Midbrain (tissue), 1 donor: ENCODE results near the gene TMOD3.
"Not testable (repeated sequence)": the region's sequence is repeated elsewhere in the genome, so short reads cannot be mapped to it uniquely, and the experiment has no call there.

Experiments
- DNase-seq: peaks from one replicate; lab custom pipeline; 2025; lab: John Stamatoyannopoulos, UW

TMOD3 gene

DNA sequence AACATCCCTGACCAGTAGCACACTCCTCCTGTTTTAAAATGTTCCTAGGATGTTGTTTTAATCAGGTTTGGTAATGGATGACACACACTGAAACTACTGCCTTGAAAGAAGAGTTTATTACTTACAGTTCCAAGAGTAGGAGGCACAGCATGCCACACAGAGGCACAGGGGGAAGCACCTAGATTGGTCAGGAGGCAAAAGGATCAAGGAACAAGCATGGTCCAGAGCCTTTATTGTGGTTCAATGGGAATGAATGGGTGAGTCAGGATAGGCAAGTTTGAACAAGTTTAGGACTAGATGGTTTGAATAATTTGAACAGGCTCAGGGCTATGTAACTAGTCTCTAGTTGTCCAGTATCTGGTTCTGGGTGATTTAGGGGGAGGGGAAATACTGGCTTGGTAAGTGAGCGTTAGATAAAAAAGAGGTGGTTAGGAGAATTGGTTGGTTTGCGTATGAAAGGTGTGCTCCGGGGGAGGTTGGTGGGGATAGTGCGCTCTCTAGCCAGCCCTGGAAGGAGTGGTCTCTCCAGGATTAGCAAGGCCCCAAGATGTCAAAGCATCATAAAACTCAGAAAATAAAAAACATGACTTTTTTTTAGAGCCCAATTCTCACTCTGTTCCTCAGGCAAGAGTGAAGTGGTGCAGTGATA is 35.1 kb downstream of the TMOD3 start:
- no peak for DNase-seq

DNA sequence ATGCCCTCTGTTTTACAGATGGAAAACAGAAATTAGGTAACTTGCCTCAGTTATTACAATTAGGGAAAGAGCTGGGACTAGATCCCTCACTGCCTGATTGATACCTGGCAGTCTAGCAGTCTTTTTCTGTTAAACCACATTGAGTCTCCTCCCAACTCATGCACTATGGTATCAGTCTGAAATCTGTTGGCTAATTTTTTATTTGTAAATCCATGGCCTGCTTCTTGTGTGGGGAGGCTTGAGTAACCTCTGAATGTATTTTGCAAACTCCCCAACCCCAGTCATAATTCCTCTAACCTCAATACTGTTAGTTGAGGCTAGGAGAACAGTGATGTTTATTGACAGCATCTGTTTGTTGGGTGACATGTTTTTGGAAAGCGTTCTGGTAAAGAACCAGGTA is 35.9 kb downstream of the TMOD3 start:
- no peak for DNase-seq

DNA sequence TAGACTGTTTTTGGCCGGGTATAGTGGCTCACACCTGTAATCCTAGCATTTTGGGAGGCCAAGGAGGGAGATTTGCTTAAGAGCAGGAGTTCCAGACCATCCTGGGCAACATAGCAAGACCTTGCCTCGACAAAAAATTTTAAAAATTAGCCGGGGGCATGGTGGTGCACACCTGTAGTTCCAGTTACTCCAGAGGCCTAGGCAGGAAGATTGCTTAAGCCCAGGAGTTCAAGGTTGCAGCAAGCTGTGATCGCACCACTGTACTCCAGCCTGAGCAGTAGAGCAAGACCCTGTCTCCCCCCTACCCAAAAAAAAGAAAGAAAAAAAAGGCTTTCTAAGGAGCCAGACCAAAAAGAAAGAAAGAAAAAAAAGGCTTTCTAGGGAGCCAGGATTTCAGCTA is 36.7 kb downstream of the TMOD3 start:
- no peak for DNase-seq

DNA sequence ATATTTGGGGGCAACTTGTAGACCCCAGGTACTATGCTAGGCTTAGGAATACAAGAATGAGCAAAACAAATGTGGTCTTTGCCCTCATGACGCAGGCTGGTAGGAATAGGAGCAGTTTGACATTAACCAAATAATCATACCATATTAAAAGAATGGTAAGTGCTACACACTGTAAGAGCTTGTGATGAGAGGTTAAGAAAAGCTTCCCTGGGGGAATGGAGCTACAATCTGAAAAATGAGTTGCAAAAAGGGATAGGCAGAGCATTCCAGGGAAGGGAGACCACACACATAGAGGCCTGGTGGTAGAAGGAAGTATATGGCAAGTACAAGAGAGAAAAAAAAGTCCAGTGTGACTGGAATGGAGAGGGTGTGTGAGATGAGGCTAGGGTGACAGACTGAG is 37.3 kb downstream of the TMOD3 start:
- no peak for DNase-seq

DNA sequence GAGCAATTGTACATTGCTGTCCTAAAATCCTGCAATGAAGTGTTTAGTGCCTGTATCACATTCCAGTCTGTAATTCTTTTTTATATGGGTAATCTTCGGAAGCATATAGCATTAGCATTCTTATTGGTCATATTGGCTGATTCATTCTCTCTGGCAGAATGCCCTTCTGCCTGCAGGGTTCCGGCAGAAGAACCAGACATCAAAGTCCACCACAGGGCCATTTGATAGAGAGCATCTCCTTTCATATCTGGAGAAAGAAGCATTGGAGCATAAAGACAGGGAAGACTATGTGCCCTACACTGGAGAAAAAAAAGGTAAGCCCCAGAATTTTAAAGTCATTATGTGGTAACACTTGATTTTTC is 39.6 kb downstream of the TMOD3 start:
- no peak for DNase-seq

DNA sequence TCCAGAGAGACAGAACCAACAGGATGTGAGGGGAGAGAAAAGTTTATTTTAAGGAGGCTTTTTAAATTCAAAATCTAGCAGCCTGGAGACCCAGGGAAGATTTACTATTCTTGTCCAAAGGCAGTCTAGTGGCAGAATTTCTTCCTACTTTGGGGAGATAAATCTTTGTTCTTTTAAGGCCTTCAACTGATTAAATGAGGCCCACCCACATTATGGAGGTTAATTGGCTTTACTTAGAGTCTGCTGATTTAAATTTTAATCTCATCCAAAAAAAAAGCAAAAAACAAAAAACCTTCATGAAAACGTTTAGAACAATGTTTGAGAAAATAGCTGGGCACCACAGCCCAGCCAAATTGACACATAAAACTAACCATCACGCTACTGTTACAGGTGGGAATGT is 41.3 kb downstream of the TMOD3 start:
- DNase-seq, result no peak

DNA sequence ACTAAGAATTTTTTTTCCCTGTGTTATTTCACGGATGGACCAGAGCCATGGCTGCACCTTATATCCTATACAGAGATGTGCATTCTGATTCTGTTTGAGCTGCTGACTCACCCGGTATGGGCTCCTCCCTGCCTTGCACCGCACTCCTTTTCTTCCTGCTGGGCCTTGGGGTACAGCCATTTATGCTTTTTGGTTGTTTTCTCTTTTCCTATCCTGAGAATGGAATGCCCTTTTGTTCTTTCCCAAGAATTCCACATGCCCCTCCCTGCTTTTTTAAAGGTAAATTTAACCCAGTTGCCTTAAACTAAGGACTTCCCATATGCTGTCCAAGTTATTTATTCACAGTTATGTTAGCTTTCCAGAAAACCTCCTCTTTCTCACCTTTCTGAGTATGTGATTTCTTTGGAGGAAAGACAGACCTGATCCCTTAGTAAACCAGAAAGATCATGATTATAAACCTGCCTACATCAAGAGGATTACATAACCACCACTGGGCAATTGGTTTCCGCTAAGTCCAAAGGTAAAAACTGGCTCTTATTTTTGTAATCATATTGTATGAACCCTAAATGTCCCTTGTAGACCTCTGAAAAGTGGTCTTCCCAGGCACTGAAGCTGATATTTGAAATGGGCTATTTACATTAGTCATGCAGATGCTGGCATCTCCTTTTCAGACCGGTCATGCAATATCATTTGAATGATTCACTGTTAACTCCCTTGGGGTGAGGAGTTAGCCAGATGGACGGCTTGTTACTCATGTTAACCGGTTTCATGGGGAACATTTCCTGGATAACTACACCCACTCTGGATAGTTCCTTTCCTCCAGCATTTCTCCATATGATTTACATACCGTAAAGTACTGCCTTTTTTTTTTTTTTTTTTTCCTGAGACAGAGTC is 45.5 kb downstream of the TMOD3 start:
- DNase-seq, result no peak

DNA sequence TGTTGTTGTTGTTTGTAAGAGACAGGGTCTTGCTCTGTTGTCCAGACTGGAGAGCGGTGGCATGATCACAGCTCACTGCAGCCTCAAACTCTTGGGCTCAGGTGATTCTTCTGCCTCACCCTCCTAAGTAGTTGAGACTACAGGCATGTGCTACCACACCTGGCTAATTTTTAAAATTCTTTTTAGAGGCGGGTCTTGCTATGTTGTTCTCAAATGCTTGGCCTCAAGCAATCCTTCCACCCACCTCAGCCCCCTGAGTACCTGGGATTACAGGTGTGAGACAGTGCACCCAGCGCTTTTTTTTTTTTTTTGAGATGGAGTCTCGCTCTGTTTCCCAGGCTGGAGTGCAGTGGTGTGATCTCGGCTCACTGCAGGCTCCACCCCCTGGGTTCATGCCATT is 46.7 kb downstream of the TMOD3 start:
- DNase-seq, result no peak

DNA sequence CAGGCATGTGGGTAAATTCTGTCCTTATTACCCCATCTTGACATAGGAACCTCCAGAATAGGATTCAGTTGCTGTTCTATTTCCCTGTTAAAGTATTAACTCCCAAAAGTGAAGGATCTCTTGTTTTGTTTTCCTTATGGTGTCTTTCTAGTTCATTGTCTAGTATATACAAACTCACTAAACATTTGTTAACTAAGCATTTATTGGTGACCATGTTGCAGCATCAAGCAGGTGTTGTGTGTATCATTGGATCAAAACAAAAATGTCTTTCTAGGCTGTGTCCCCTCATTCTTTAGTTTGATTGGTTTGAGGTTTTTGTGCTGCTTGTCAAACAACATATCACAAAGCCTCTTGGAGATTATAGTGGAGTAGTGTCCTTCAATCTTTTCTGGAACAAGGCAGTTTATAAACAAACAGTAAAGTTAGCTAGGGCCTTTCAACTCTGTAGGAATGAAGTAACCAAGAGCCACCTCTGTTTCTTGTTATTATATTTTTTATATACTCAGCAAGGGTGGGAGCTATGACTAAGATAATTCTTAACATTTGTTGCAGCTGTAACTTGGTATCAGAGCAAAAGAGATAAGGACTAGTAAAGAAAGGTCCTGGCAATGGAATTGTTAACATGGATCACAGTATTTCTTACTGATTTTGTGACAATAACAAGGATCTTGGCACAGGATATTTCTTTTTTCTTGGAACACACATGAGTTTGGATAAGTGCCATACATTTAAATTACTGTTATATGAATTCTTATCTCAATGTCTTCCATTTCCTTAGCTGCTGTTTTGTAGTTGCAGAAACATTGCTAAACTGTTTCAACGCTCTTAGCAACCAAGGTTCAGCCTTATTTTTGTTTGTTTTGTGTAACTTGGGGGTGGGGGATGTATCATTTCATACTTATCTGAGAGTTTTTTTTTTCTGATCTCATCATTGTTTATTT is 49.3 kb downstream of the TMOD3 start:
- DNase-seq, result no peak

DNA sequence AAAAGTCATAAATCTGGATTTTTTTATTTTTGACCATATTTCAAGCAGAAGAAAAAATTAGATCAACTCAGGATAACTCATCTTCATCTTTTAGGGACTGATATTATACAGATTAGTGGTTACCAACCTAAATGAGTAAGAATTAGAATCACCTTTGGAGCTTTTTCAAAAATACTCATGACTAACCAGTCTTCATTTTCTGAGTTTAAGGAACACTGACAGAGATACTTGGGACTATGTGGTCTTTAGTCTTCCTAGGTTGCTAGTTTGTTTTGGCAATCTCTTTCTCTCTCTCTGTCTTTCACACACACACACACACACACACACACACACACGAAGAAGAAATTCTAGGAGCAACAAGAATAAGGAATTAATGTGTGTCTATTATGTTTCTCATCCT is 50.1 kb downstream of the TMOD3 start:
- no peak for DNase-seq

DNA sequence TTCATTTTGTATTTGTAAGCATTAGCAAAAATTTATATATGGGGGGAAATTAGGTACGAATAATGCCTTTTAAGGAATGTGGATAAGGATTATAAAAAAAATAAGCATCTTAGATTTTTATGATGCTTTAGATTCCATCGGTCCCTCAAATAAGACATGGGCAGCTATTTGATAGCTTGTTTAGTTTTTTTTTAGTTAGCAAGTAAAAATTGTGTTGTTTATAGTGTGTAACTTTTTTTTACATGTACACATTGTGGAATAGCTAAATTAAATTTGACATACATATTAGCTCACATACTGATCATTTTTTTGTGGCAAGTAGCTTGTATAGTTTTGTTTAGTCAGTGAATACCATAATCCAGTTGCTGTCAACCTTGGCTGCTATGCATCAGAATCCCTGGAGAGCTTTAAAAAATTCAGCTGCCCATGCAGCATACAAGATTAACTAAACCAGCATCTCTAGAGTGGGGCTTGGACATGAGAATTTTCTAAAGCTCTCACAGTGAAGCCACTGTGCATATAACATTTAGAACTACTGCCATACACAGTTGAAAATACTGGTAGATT is 53.9 kb downstream of the TMOD3 start:
- DNase-seq, result no peak

DNA sequence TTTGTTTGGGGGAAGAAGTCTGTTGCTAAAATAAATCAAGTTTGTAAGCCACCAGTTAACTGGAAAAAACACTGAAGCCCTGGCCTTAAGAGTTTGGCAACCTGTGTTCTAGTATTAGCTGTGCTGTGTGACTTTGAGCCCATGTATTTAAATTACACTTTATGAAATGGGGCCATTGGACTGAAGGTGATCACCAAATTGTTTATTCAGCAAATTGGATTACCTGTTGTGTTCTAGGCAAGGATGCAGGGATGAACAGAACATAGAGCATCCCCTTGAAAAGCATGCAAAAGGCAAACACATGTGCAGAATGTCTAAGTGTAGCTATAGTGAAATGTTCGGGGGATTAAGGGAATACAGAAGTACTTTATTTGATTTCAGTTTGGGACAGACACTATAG is 54.6 kb downstream of the TMOD3 start:
- no peak for DNase-seq

DNA sequence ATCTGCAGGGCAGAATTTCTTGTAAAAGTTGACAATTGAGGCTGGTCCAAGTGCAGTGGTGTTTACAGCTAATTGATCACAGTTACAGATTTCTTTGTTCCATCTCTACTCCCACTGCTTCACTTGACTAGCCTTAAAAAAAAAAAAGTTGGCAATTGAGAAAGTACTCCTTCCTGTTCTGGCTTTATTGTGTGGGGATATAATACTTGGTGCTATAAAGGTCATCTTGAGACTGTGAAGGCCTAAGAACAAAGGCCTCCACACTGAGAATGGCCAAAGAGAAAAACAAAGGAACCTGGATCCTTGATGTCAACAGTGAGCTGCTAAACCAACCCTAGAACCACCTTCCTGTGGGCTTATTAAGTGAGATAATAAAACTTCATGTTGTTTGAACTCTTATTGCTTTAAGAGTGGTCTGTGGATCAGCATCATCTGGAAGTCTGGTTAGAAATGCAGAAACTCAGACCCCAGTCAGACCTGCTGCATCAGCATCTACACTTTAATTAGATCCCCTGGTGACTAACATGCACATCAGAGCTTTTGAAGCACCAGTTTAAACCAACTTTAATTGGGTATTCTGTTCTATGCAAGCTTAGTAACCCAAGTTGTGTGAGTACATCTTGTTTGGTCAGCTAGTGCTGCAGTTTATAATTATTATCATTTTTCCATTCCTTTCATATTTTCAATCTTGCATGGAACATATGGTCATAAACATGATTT is 55.2 kb downstream of the TMOD3 start:
- DNase-seq, result no peak

DNA sequence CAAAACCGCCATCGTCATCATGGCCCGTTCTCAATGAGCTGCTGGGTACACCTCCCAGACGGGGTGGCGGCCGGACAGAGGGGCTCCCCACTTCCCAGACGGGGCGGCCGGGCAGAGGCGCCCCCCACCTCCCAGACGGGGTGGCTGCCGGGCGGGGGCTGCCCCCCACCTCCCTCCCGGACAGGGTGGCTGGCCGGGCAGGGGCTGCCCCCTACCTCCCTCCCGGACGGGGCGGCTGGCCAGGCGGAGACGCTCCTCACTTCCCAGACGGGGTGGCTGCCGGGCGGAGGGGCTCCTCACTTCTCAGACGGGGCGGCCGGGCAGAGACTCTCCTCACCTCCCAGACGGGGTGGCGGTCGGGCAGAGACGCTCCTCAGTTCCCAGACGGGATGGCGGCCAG is 56.3 kb downstream of the TMOD3 start:
- not testable (repeated sequence) for DNase-seq

DNA sequence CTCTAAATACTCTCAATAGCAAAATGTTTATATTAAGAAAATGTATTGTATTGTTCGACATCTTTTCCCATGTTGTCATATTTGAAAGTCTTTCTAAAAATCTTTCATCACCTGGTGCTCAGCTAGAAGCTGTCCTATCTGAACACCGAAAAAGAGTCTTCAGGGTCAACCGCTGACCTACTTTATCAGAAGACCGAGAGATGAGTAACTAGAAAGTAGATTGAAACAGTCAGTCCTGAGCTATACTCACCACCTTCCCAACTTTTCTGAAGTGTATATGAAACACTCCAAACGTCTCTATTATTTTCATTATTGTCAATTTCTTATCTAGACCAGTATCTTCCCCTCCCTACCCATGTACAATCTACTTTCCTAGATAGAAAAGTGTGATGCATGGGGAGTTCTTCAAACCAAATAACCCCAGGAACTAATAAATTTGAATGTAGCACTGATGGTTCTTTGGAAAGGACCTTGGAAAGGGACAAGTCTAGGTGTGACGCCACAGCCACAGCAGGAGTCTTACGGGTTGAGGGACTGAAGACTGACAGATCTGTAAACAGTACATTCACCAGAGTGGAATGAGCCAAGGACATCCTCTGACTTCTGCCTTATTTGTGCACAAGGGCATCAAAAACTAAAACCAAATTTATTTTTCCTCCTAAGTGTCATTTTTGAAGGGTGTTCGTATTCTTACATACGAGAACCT is 58.6 kb downstream of the TMOD3 start:
- DNase-seq, result no peak

DNA sequence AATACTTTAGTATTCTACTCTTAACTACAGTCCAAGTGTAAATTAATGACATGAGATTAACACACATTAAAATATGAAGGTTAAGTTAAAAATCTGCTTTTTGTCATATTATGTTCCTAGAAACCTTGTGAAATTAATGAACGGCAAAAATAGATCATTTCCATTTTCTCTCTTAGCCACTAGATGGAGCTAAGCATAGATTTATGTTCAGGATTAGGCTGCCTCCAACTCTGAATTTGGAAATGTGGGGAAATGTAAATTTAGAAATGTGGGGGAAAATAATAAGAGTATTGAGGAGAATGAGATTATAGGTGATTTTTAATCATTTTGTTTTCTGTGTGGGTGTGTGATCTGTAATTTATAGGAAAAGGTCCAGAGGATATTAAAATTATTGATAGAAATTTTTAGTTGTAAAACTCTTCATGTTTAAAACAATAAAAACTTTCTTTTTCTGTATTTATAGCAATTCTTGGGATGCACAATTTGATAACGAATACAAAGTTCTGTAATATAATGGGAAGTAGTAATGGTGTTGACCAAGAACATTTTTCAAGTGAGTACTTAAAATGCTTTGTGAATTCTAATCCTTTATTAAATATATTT is 59.2 kb downstream of the TMOD3 start:
- peak; percentile 18 for DNase-seq

DNA sequence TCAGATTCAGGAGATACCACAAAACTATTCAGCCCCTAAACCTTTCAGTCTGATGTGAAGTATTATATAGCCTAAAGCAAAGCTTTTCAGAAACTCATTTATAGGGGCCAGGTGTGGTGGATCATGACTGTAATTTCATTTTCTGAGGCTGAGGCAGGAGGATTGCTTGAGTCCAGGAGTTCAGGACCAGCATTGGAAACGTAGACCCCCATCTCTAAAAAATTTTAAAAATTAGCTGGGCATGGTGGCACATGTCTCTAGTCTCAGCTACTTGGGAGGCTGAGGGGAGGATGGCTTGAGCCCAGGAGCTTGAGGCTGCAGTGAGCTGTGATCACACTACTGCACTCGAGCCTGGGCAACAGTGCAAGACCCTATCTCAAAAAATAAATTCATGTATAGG is 60.0 kb downstream of the TMOD3 start:
- no peak for DNase-seq

DNA sequence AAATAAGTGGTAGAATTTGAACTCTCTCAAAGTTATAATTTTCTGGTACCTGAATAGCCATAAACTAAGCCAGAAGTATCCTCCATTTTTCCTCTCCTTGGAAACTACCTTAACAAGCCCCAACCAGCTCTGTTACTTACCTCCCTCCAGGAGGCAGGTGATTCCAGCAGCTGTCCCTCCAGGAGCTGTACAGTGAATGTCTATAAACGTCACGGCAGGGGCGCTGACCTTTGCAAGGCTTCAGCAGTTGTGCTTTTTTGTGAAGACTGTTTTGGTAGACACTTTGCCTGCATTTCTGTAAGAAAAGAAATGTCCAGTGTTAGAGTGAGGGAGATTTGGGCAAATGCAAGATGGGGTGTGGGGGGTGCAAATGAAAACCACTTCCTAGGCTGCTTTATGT is 75.0 kb downstream of the TMOD3 start:
- DNase-seq, result no peak

DNA sequence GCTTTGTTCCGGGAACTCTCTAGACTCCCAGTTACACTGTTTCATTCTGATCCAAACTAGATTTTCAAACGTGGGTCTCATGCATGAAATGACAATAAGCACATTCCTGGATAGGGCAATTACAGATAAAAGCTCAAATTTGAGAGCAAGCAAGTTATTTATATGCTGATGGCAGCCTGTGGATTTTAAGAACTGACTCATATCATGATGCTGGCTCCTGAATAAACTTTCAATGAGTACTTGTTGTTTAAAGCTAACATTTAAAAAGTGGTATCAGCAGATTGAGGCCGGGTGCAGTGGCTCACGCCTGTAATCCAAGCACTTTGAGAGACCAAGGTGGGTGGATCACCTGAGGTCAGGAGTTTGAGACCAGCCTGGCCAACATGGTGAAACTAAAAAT is 75.5 kb downstream of the TMOD3 start:
- DNase-seq, result no peak

DNA sequence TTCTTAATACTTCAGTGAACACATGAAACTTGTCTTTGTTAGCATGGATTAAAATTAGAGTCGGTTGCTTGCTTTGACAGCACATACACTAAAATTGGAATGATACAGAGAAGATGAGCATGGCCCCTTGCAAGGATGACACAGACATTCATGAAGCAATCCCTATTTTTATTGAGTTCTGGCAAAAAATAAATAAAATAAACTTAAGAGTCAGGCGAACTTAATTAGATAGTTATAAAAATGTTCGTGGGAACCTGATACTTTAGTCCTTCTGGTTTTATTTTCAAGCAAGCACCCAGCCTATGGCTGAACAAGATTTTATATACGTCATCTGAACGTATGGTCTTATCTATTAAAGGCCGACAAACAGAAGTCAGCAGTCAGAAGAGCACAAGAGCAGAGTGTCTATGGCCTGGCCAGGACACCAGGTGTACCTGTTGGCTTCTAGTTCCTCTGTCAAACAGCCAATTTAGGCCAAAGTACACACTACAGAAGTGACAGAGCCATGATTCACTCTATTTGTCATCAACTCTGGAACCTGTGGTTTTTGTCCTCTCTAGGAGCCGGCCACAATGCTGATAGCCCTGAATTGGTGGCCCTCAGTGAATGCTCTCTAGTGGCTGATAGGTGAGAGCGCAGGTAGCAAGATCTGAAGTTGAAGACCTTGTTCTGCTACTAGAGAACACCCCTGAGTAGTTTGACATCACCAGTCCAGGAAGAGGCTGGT is 77.8 kb downstream of the TMOD3 start:
- no peak for DNase-seq
